ENCODE results near the gene ST3GAL3. TPM values are rescaled to one million over a fixed set of nuclear protein-coding genes. Genes with fewer than 3 reads are reported as not detected.

The ST3GAL3 gene, protein sequence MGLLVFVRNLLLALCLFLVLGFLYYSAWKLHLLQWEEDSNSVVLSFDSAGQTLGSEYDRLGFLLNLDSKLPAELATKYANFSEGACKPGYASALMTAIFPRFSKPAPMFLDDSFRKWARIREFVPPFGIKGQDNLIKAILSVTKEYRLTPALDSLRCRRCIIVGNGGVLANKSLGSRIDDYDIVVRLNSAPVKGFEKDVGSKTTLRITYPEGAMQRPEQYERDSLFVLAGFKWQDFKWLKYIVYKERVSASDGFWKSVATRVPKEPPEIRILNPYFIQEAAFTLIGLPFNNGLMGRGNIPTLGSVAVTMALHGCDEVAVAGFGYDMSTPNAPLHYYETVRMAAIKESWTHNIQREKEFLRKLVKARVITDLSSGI
- 17.0 and 28.1 TPM in 2 replicates for total RNA-seq

DNA sequence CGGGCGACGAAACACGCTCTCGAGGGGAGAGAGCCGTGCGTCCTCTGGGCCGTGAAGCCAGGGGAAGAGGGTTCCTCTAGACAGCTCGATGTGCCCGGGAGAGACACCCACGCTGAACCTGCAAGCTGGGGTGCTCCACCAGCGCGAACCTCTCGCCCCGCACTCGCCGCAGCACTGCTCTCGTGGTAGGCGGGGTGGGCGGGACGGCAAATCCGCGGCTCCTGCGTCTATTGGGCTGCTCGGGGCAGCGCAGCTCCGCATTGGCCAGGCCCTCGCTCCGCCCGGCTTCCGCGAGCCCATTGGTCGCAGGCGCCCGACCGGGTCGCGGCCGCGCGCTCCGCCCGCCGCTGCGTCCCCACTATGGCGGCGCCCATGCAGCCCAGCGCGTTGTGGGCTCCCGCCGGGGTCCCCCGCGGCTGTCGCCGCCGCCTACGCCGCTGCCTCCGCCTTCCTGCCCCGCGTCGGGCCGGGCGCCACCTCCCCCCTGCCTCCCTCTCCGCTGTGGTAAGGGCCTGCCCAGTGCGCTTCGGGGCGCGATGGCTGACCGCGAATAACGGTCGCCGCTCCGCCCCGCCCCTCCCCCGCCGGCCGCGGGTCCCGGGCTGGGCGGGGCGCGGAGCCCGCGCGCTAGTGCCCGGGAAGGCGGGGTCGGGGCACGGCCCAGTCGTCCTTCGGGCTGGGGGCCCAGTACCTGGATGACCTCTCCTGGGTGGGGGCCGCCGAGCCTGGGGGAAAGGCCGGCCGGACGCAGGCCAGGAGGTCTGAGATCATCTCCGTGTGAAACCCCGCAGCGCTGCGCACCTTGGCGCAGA is at the start of gene ST3GAL3:
Gene ST3GAL3 (plus strand): TSS at position 347 of the 812 bp plus-strand sequence. CDS start 28,727 bp downstream, outside the sequence.

GRCh38 chr1:43933386-43934100 is 226.2 kb downstream of the ST3GAL3 start, which contains the start of gene ARTN:
Gene ARTN (plus strand): TSS chr1:43933801. CDS start chr1:43935657, 1,856 bp downstream.

GRCh38 chr1:43946236-43947060 is 239.1 kb downstream of the ST3GAL3 start, which contains the start of gene IPO13:
Gene IPO13 (plus strand): TSS chr1:43946950. CDS start chr1:43947601, 651 bp downstream.

GRCh38 chr1:43969746-43970466 is 262.6 kb downstream of the ST3GAL3 start, which contains the start of gene DPH2:
Gene DPH2 (plus strand): TSS chr1:43970010. CDS start chr1:43970176, 166 bp downstream.

GRCh38 chr1:43974443-43975248 is 267.3 kb downstream of the ST3GAL3 start, which contains the start of gene ATP6V0B:
Gene ATP6V0B (plus strand): TSS chr1:43974960. CDS start chr1:43975041, 81 bp downstream.

DNA sequence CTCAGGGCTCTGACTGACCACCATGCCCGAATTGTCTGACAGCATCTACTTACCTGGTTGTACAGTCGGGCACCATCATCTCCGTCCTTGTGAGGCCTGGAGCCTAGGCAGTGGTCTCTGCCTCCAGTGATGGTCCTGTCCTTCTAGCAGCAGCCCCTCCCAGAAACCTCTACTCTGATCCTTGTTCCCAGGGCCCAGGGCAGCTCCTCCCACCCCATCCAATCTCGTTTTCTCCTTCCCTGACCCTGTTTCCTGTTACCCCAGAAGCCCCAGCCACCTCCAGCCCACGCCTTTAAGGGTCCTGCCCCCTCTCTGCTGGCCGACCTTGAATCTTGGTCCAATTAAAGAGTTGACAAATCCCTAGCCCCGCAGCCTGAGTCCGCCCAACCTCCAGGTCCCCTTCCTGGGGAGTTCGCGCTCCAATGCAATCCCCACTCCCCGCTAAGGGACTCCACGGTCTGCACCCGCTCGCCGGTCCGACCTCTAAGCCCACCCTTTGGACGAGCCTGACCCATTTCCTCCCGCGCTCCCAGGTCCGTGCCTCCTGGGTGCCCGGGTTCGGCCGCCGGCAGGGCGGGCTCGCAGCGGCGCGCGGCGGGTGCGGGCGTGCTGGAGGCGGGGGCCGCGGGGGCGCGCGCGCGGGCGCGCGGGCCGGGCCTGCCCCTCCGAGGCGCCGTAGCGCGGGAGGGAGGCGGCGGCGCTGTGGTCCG is 271.4 kb downstream of the ST3GAL3 start, which contains the start of gene B4GALT2:
Gene B4GALT2 (plus strand): TSS at position 660 of the 710 bp plus-strand sequence. CDS start 1,951 bp downstream, outside the sequence.

Small RNA genes within 50 kb of the gene (small RNA-seq; reads per million reads assigned to genes)
- gene AL451062.2, result not detected
- not detected for gene RF00026

Other genes starting within 250 kb of the ST3GAL3 start
- gene PTPRF, start 176.7 kb upstream of the ST3GAL3 start, total RNA-seq, result 173 and 288 TPM in 2 replicates
- 47.0 and 51.7 TPM in 2 replicates for gene KDM4A, start 57.4 kb upstream of the ST3GAL3 start, total RNA-seq
- gene ARTN, start 226.3 kb downstream of the ST3GAL3 start, total RNA-seq, result not detected in 2 replicates
- 14.6 and 18.0 TPM in 2 replicates for gene IPO13, start 239.4 kb downstream of the ST3GAL3 start, total RNA-seq

All from vein endothelial cell (primary cell).